Keratinocyte (primary cell): Measurements from ENCODE around the gene SLC38A8. TPM values are rescaled to one million over a fixed set of nuclear protein-coding genes. Genes with fewer than 3 reads are reported as not detected.

Experiments used
- DNase-seq: peaks from one replicate; pipeline ENCODE4 v3.0.0-alpha.2; 2011; ENCODE audit warnings: low read depth, missing footprints, low spot score
- FAIRE-seq: peaks from 2 replicates; lab custom pipeline; 2011; peaks lifted over from hg19 to GRCh38; lab: Jason Lieb, UNC
- H2AFZ ChIP-seq: 2 replicates; pipeline ENCODE4 v1.6.0; 2012; ENCODE audit warnings: low read length, control low read depth, inconsistent platforms; ENCODE audit not compliant: control insufficient read depth
- H3K27ac ChIP-seq: 2 replicates; pipeline ENCODE4 v1.5.1; 2011; ENCODE audit warnings: low read length; ENCODE audit not compliant: control insufficient read depth, insufficient read depth
- H3K27me3 ChIP-seq: 3 replicates; pipeline ENCODE4 v1.6.0; 2011; ENCODE audit warnings: low read length; ENCODE audit not compliant: control insufficient read depth, insufficient read depth; ENCODE audit errors: extremely low read depth
- H3K36me3 ChIP-seq, 2 experiments: 2 replicates in 1 of 2; 3 replicates in 1 of 2; pipeline ENCODE4 v1.5.1; 2011; ENCODE audit warnings: low read length in 2 of 2, mild to moderate bottlenecking in 1 of 2; ENCODE audit not compliant: control insufficient read depth in 2 of 2, insufficient read depth in 2 of 2; ENCODE audit errors: extremely low read depth in 1 of 2
- H3K4me1 ChIP-seq: 3 replicates; pipeline ENCODE4 v1.5.1; 2011; ENCODE audit warnings: low read length; ENCODE audit not compliant: control insufficient read depth, insufficient read depth; ENCODE audit errors: extremely low read depth
- H3K4me2 ChIP-seq: 3 replicates; pipeline ENCODE4 v1.6.0; 2011; ENCODE audit warnings: low read depth, low read length; ENCODE audit not compliant: control insufficient read depth, insufficient read depth; ENCODE audit errors: extremely low read depth
- H3K4me3 ChIP-seq, 3 experiments: fragments of 200-600 bp in 1 of 3; sonication (generic) in 1 of 3; 2 replicates in 2 of 3; 3 replicates in 1 of 3; pipeline ENCODE4 v1.5.1; 2011 to 2016; ENCODE audit warnings: low read length in 3 of 3, mild to moderate bottlenecking in 3 of 3, control low read depth in 2 of 3, inconsistent platforms in 1 of 3, low read depth in 1 of 3, mixed read lengths in 1 of 3, mixed run types in 1 of 3, moderate library complexity in 1 of 3; ENCODE audit not compliant: control insufficient read depth in 2 of 3, insufficient read depth in 2 of 3; ENCODE audit errors: extremely low read depth in 1 of 3
- H3K79me2 ChIP-seq: 2 replicates; pipeline ENCODE4 v1.6.0; 2012; ENCODE audit warnings: low read length; ENCODE audit not compliant: control insufficient read depth, insufficient read depth
- H3K9ac ChIP-seq: 3 replicates; pipeline ENCODE4 v1.6.0; 2011; ENCODE audit warnings: low read length; ENCODE audit not compliant: control insufficient read depth, insufficient read depth; ENCODE audit errors: extremely low read depth
- H3K9me1 ChIP-seq: 3 replicates; pipeline ENCODE4 v1.6.0; 2011; ENCODE audit warnings: low read length; ENCODE audit not compliant: control insufficient read depth, insufficient read depth; ENCODE audit errors: extremely low read depth
- H3K9me3 ChIP-seq: 2 replicates; pipeline ENCODE4 v1.5.1; 2012; ENCODE audit warnings: low read depth, low read length; ENCODE audit not compliant: control insufficient read depth
- H4K20me1 ChIP-seq: 3 replicates; pipeline ENCODE4 v1.6.0; 2011; ENCODE audit warnings: low read length; ENCODE audit not compliant: control insufficient read depth, insufficient read depth; ENCODE audit errors: extremely low read depth
- CTCF ChIP-seq, 3 experiments: IDR thresholded peaks in 1 of 3; conservative IDR thresholded peaks in 1 of 3; optimal IDR thresholded peaks in 1 of 3; 2 replicates in 2 of 3; 3 replicates in 1 of 3; pipeline versions ENCODE3 to v1.5.1; 2011; ENCODE audit warnings: low read length in 3 of 3, mild to moderate bottlenecking in 3 of 3, moderate library complexity in 2 of 3, control low read depth in 1 of 3, inconsistent platforms in 1 of 3; ENCODE audit not compliant: insufficient read depth in 2 of 3; ENCODE audit errors: extremely low read depth in 1 of 3
- EZH2 ChIP-seq: IDR thresholded peaks from one replicate; pipeline ENCODE4 v1.6.1; 2012; ENCODE audit warnings: inconsistent platforms, mild to moderate bottlenecking, low read length, moderate library complexity
- dilution Hi-C: fragments of 300-500 bp; cut with MboI; formaldehyde crosslinking; loops from one replicate; pipeline ENCODE4 v1.7.0; 2020; ENCODE audit warnings: low sequenced_read_pairs; ENCODE audit not compliant: extremely low pct_ligation_motif_present
- polyA plus RNA-seq, 5 experiments: library from polyadenylated mRNA; depleted of rRNA in 3 of 5; stranded (reverse) in 3 of 5; stranded (forward) in 1 of 5; unstranded in 1 of 5; fragments of >200 nt; gene quantifications; 1 replicate in 1 of 5; 2 replicates in 3 of 5; 3 replicates in 1 of 5; pipeline versions ENCODE4 v1.2.1 to v1.2.3, GENCODE V29; 2011 to 2012; ENCODE audit warnings: missing spikeins in 2 of 5, low read depth in 1 of 5, low replicate concordance in 1 of 5
- small RNA-seq, 3 experiments: library from RNA; depleted of rRNA; stranded (forward); fragments of <200 nt; gene quantifications; one replicate each; pipeline ENCODE3, GENCODE V24; 2012; ENCODE audit warnings: low read depth in 3 of 3, low replicate concordance in 1 of 3; ENCODE audit not compliant: insufficient read length in 3 of 3

The SLC38A8 gene
- polyA plus RNA-seq, 1 donor (not counting 4 experiments of a cell fraction or from before 2014, with no cell fraction given), result not detected

- TF ChIP-seq EZH2 (no peak), CTCF (optimal IDR thresholded peaks at IDR 0.05 in 1 of 3, IDR thresholded peaks at IDR 0.05 in 1 of 3, conservative IDR thresholded peaks at IDR 0.05 in 1 of 3; ENCODE audit: extremely low read depth in 1 of 3, insufficient read depth in 2 of 3, low read length in 3 of 3) (no peak)
- Histone ChIP-seq H3K9ac (no peak overlapping the region), H3K79me2 (no peaks in the 10 kb centered on the region), H3K27ac (no peak overlapping the region), H4K20me1 (no peaks in the 10 kb centered on the region), H3K27me3 (no peaks in the 10 kb centered on the region), H3K9me3 (no peaks in the 10 kb centered on the region), H3K9me1 (no peaks in the 10 kb centered on the region), H2AFZ (no peak overlapping the region), H3K36me3 (peaks cover 0 to 29% of the 10 kb centered on the region in 2 experiments), H3K4me2 (no peak overlapping the region), H3K4me1 (no peaks in the 10 kb centered on the region), H3K4me3 (no peak overlapping the region)
- no peak for DNase-seq
- no peak for FAIRE-seq
- dilution Hi-C loops, result no loop called here
Observed at GRCh38 chr16:83961591-83961990, 81.0 kb downstream of the SLC38A8 start.

GRCh38 chr16:83960521-83961249 lies 81.9 kb downstream of the SLC38A8 start:
- H3K9me3 ChIP-seq, result no peaks in the 10 kb centered on the region
- H3K4me1 ChIP-seq, result no peaks in the 10 kb centered on the region
- H3K27me3 ChIP-seq, result no peaks in the 10 kb centered on the region
- TF ChIP-seq EZH2 (no peak), CTCF (optimal IDR thresholded peaks at IDR 0.05 in 1 of 3, IDR thresholded peaks at IDR 0.05 in 1 of 3, conservative IDR thresholded peaks at IDR 0.05 in 1 of 3; ENCODE audit: extremely low read depth in 1 of 3, insufficient read depth in 2 of 3, low read length in 3 of 3) (no peak)
- no peak overlapping the region for H3K4me3 ChIP-seq
- FAIRE-seq (no peak), DNase-seq (no peak)
- H3K36me3 ChIP-seq, result peaks cover 0 to 29% of the 10 kb centered on the region in 2 experiments
- no peaks in the 10 kb centered on the region for H4K20me1 ChIP-seq
- H2AFZ ChIP-seq, result no peak overlapping the region
- no peaks in the 10 kb centered on the region for H3K9me1 ChIP-seq
- H3K79me2 ChIP-seq, result no peaks in the 10 kb centered on the region
- H3K9ac ChIP-seq, result no peak overlapping the region
- dilution Hi-C loops, result no loop called here
- H3K4me2 ChIP-seq, result no peak overlapping the region
- no peak overlapping the region for H3K27ac ChIP-seq

Small RNA genes within 50 kb of the gene (small RNA-seq; reads per million reads assigned to genes)
- 0 reads per million in 3 experiments for gene RNA5SP432

Other genes with a start within 250 kb of the SLC38A8 start
- gene HSBP1, start 234.8 kb downstream of the SLC38A8 start, polyA plus RNA-seq, result 119 to 264 TPM (median 213 TPM) in 3 replicates
- gene MLYCD, start 143.7 kb downstream of the SLC38A8 start, polyA plus RNA-seq, result 0.92 to 1.6 TPM (median 1.2 TPM) in 3 replicates
- 2.1 to 2.3 TPM (median 2.2 TPM) in 3 replicates for gene OSGIN1, start 89.6 kb downstream of the SLC38A8 start, polyA plus RNA-seq
- 0.13 TPM in 1 of 3 replicates, not detected in the others for gene NECAB2, start 74.6 kb downstream of the SLC38A8 start, polyA plus RNA-seq
- gene MBTPS1, start 74.1 kb upstream of the SLC38A8 start, polyA plus RNA-seq, result 47.5 to 56.0 TPM (median 52.5 TPM) in 3 replicates
- gene HSDL1, start 102.4 kb upstream of the SLC38A8 start, polyA plus RNA-seq, result 13.3 to 18.1 TPM (median 14.9 TPM) in 3 replicates
- 0.01 TPM in 1 of 3 replicates, not detected in the others for gene DNAAF1, start 102.5 kb upstream of the SLC38A8 start, polyA plus RNA-seq
- 6.5 to 11.4 TPM (median 9.9 TPM) in 3 replicates for gene TAF1C, start 144.3 kb upstream of the SLC38A8 start, polyA plus RNA-seq
- not detected in 3 replicates for gene ADAD2, start 148.4 kb upstream of the SLC38A8 start, polyA plus RNA-seq
- gene KCNG4, start 197.2 kb upstream of the SLC38A8 start, polyA plus RNA-seq, result not detected in 3 replicates